Cardiac muscle cell (in vitro differentiated cells and primary cell): Measurements from ENCODE around the gene NDUFA8. TPM values are rescaled to one million over a fixed set of nuclear protein-coding genes. Genes with fewer than 3 reads are reported as not detected.

Experiments used
- DNase-seq, 2 donors: peaks; one replicate each; pipeline versions ENCODE4 v3.0.0 to v3.0.0-alpha.2; 2010 to 2017; ENCODE audit warnings: low read depth in 1 of 2, low spot score in 1 of 2
- H3K27ac ChIP-seq: fragments of 200-600 bp; sonication (generic); 2 replicates; pipeline ENCODE4 v1.5.1; 2016
- H3K27me3 ChIP-seq: fragments of 200-600 bp; sonication (generic); 2 replicates; pipeline ENCODE4 v1.6.0; 2016; ENCODE audit warnings: control low read depth
- H3K36me3 ChIP-seq: fragments of 200-600 bp; sonication (generic); 2 replicates; pipeline ENCODE4 v1.5.1; 2016; ENCODE audit warnings: control low read depth
- H3K4me1 ChIP-seq: fragments of 200-600 bp; sonication (generic); 2 replicates; pipeline ENCODE4 v1.8.1; 2017; ENCODE audit warnings: low read depth, mild to moderate bottlenecking, mixed run types
- H3K4me3 ChIP-seq: fragments of 200-600 bp; sonication (generic); 2 replicates; pipeline ENCODE4 v1.5.1; 2016; ENCODE audit warnings: mild to moderate bottlenecking
- H3K9me3 ChIP-seq: fragments of 200-600 bp; sonication (generic); 2 replicates; pipeline ENCODE4 v1.5.1; 2017; ENCODE audit warnings: low read depth, mild to moderate bottlenecking, control low read depth
- CTCF ChIP-seq: IDR thresholded peaks from 2 replicates; pipeline ENCODE4 v1.5.1; 2012; ENCODE audit warnings: low read depth, mild to moderate bottlenecking, low read length
- polyA plus RNA-seq: library from polyadenylated mRNA; unstranded; fragments of >200 nt; fragmentation: Nextera tagmentation; extraction: Ambion mirVana; gene quantifications from 2 replicates; pipeline ENCODE4 v1.2.1, GENCODE V29; 2016
- total RNA-seq: library from RNA; depleted of rRNA; stranded (reverse); fragments of >200 nt; gene quantifications from 2 replicates; pipeline ENCODE4 v1.2.3, GENCODE V29; 2016

NDUFA8 gene
- total and polyA plus RNA-seq, 2 experiments from 2014 or later: 86.9 to 336 TPM

GRCh38 chr9:122096620-122097415 is 62.8 kb downstream of the NDUFA8 start:
- H3K4me1 ChIP-seq: no peaks in the 10 kb centered on the region
- TF ChIP-seq CTCF: no peak
- H3K36me3 ChIP-seq: no peaks in the 10 kb centered on the region
- no peaks in the 10 kb centered on the region for H3K9me3 ChIP-seq
- H3K4me3 ChIP-seq: no peak overlapping the region
- H3K27ac ChIP-seq: no peak overlapping the region
- H3K27me3 ChIP-seq: peaks cover 19% of the 10 kb centered on the region
- no peak for DNase-seq

GRCh38 chr9:122095010-122095767 is 64.4 kb downstream of the NDUFA8 start:
- Histone ChIP-seq H3K36me3 (no peaks in the 10 kb centered on the region), H3K9me3 (no peaks in the 10 kb centered on the region), H3K4me3 (no peak overlapping the region), H3K4me1 (no peaks in the 10 kb centered on the region), H3K27me3 (peaks cover 31% of the 10 kb centered on the region), H3K27ac (no peak overlapping the region)
- peak; percentile 71 to 77 for DNase-seq
- TF ChIP-seq CTCF: peak; percentile 80

Other genes starting within 250 kb of the NDUFA8 start
- 3.6 and 4.7 TPM in 2 replicates for gene TTLL11, start 66.5 kb downstream of the NDUFA8 start, total RNA-seq
- 2.6 and 6.7 TPM in 2 replicates for gene TTLL11, start 66.5 kb downstream of the NDUFA8 start, polyA plus RNA-seq
- gene MORN5, start 129 bp upstream of the NDUFA8 start, total RNA-seq: 0.63 TPM in 1 of 2 replicates, not detected in the other
- gene MORN5, start 129 bp upstream of the NDUFA8 start, polyA plus RNA-seq: not detected in 2 replicates
- 0.12 and 0.14 TPM in 2 replicates for gene LHX6, start 69.2 kb upstream of the NDUFA8 start, total RNA-seq
- gene LHX6, start 69.2 kb upstream of the NDUFA8 start, polyA plus RNA-seq: not detected in 2 replicates
- gene RBM18, start 105.1 kb upstream of the NDUFA8 start, total RNA-seq: 5.4 and 5.6 TPM in 2 replicates
- gene RBM18, start 105.1 kb upstream of the NDUFA8 start, polyA plus RNA-seq: 16.7 and 28.2 TPM in 2 replicates
- 41.0 and 44.4 TPM in 2 replicates for gene MRRF, start 105.1 kb upstream of the NDUFA8 start, total RNA-seq
- gene MRRF, start 105.1 kb upstream of the NDUFA8 start, polyA plus RNA-seq: 45.3 and 45.5 TPM in 2 replicates
- 0.74 and 1.2 TPM in 2 replicates for gene PTGS1, start 211.2 kb upstream of the NDUFA8 start, total RNA-seq
- gene PTGS1, start 211.2 kb upstream of the NDUFA8 start, polyA plus RNA-seq: 1.4 TPM in 1 of 2 replicates, not detected in the other